ENCODE measurements around the gene KRTAP10-9. TPM values are rescaled to one million over a fixed set of nuclear protein-coding genes. Genes with fewer than 3 reads are reported as not detected.

Gene KRTAP10-9
- total RNA-seq, 1 experiment from 2014 or later, result not detected

GRCh38 chr21:44619886-44620285 is 7.0 kb upstream of the KRTAP10-9 start:
- DNase-seq (ENCODE audit: low spot score), result no peak
- H3K9me3 ChIP-seq (ENCODE audit: low read depth, low read length, poor library complexity, severe bottlenecking), result peaks cover 27% of the 10 kb centered on the region
- TF ChIP-seq CTCF (conservative IDR thresholded peaks at IDR 0.05; ENCODE audit: low read depth, low read length) (no peak), EZH2 (IDR thresholded peaks at IDR 0.05; ENCODE audit: borderline replicate concordance, low read depth, low read length, poor library complexity, severe bottlenecking) (no peak)
- H3K27me3 ChIP-seq (replicated peaks; ENCODE audit: insufficient read depth, low read depth, low read length, poor library complexity), result no peaks in the 10 kb centered on the region
- no TSS peak for BruUV-seq (replicated peaks)
- no peaks in the 10 kb centered on the region for H3K36me3 ChIP-seq (ENCODE audit: insufficient read depth, low read length, poor library complexity, severe bottlenecking)
- CTCF ChIA-PET, result no interaction called here
- POLR2A ChIA-PET (ENCODE audit: low non-redundant PET), result no interaction called here
- intact Hi-C loops (cut with micrococcal nuclease; ENCODE audit: unreplicated experiment), result no loop called here
- H3K4me3 ChIP-seq (ENCODE audit: low read depth, low read length, poor library complexity, severe bottlenecking), result no peak overlapping the region
- no peaks in the 10 kb centered on the region for H3K4me1 ChIP-seq (ENCODE audit: insufficient read depth, low read length, poor library complexity, severe bottlenecking)
- no peak overlapping the region for H3K27ac ChIP-seq (ENCODE audit: low read depth, low read length, poor library complexity, severe bottlenecking)

- intact Hi-C loops (cut with micrococcal nuclease; ENCODE audit: unreplicated experiment), result no loop called here
- H3K36me3 ChIP-seq (ENCODE audit: insufficient read depth, low read length, poor library complexity, severe bottlenecking), result no peaks in the 10 kb centered on the region
- TF ChIP-seq CTCF (conservative IDR thresholded peaks at IDR 0.05; ENCODE audit: low read depth, low read length) (no peak), EZH2 (IDR thresholded peaks at IDR 0.05; ENCODE audit: borderline replicate concordance, low read depth, low read length, poor library complexity, severe bottlenecking) (no peak)
These were observed 3.3 kb upstream of the KRTAP10-9 start for GRCh38 chr21:44623575-44623974.

GRCh38 chr21:44625756-44626155 is 1.1 kb upstream of the KRTAP10-9 start:
- no TSS peak for BruUV-seq (replicated peaks)
- no peak overlapping the region for H3K27ac ChIP-seq (ENCODE audit: low read depth, low read length, poor library complexity, severe bottlenecking)
- TF ChIP-seq EZH2 (IDR thresholded peaks at IDR 0.05; ENCODE audit: borderline replicate concordance, low read depth, low read length, poor library complexity, severe bottlenecking), result no peak
- no peak for TF ChIP-seq CTCF (conservative IDR thresholded peaks at IDR 0.05; ENCODE audit: low read depth, low read length)
- intact Hi-C loops (cut with micrococcal nuclease; ENCODE audit: unreplicated experiment), result no loop called here
- no peaks in the 10 kb centered on the region for H3K27me3 ChIP-seq (replicated peaks; ENCODE audit: insufficient read depth, low read depth, low read length, poor library complexity)
- ChIA-PET POLR2A (ENCODE audit: low non-redundant PET) (no interaction called here), CTCF (no interaction called here)
- no peaks in the 10 kb centered on the region for H3K4me1 ChIP-seq (ENCODE audit: insufficient read depth, low read length, poor library complexity, severe bottlenecking)
- H3K4me3 ChIP-seq (ENCODE audit: low read depth, low read length, poor library complexity, severe bottlenecking), result no peak overlapping the region
- H3K9me3 ChIP-seq (ENCODE audit: low read depth, low read length, poor library complexity, severe bottlenecking), result peaks cover 22% of the 10 kb centered on the region
- no peak for DNase-seq (ENCODE audit: low spot score)
- H3K36me3 ChIP-seq (ENCODE audit: insufficient read depth, low read length, poor library complexity, severe bottlenecking), result no peaks in the 10 kb centered on the region

More at GRCh38 chr21:44623575-44623974, 3.3 kb upstream of the KRTAP10-9 start:
- no TSS peak for BruUV-seq (replicated peaks)
- no peak overlapping the region for H3K27ac ChIP-seq (ENCODE audit: low read depth, low read length, poor library complexity, severe bottlenecking)
- H3K9me3 ChIP-seq (ENCODE audit: low read depth, low read length, poor library complexity, severe bottlenecking), result peaks cover 27% of the 10 kb centered on the region
- ChIA-PET CTCF (no interaction called here), POLR2A (ENCODE audit: low non-redundant PET) (no interaction called here)
- no peaks in the 10 kb centered on the region for H3K27me3 ChIP-seq (replicated peaks; ENCODE audit: insufficient read depth, low read depth, low read length, poor library complexity)
- no peak overlapping the region for H3K4me3 ChIP-seq (ENCODE audit: low read depth, low read length, poor library complexity, severe bottlenecking)
- DNase-seq (ENCODE audit: low spot score), result no peak
- H3K4me1 ChIP-seq (ENCODE audit: insufficient read depth, low read length, poor library complexity, severe bottlenecking), result no peaks in the 10 kb centered on the region
